GM12878 (cell line): ENCODE data around the gene WDFY3. TPM values are rescaled to one million over a fixed set of nuclear protein-coding genes. Genes with fewer than 3 reads are reported as not detected.

Experiments used
- ATAC-seq: fragments of 200-7000 bp; cut with Tn5 transposase; 3 replicates; pipeline ENCODE4 v1.9.1; 2020; ENCODE audit warnings: mild to moderate bottlenecking, moderate library complexity
- BruUV-seq: library from RNA; stranded (reverse); fragments of 400-500 nt; replicated peaks from 2 replicates; lab custom pipeline; 2021; lab: Mats Ljungman, UMichigan
- CTCF ChIA-PET: fragments of 300-600 bp; sonication (Branson Sonifier 250); formaldehyde crosslinking; extraction: SDS; loops from one replicate; lab custom pipeline; 2021; ENCODE audit warnings: inconsistent platforms; lab: Yijun Ruan, JAX
- POLR2A ChIA-PET: fragments of 350-600 bp; formaldehyde crosslinking; extraction: SDS; loops from one replicate; lab custom pipeline; 2021; ENCODE audit warnings: inconsistent platforms; lab: Charles Lee
- RAD21 ChIA-PET: fragments of 300-600 bp; sonication (Branson Sonifier 250); formaldehyde crosslinking; loops from one replicate; lab custom pipeline; 2023; ENCODE audit warnings: antibody characterized with exemption; ENCODE audit not compliant: unreplicated experiment; lab: Charles Lee
- SMC1A ChIA-PET: fragments of 300-600 bp; sonication (Branson Sonifier 250); formaldehyde crosslinking; loops from one replicate; lab custom pipeline; 2023; ENCODE audit not compliant: unreplicated experiment, uncharacterized antibody; lab: Charles Lee
- DNase-seq: peaks from one replicate; pipeline ENCODE4 v3.0.0-alpha.2; 2011; ENCODE audit warnings: low read depth, low spot score
- FAIRE-seq: peaks from 3 replicates; lab custom pipeline; 2011; peaks lifted over from hg19 to GRCh38; lab: Jason Lieb, UNC
- H2AFZ ChIP-seq: 2 replicates; pipeline ENCODE4 v1.6.0; 2011; ENCODE audit warnings: low read depth, low read length, control low read depth; ENCODE audit not compliant: control insufficient read depth
- H3K27ac ChIP-seq: 2 replicates; pipeline ENCODE4 v1.5.1; 2011; ENCODE audit warnings: control low read depth; ENCODE audit not compliant: control insufficient read depth, insufficient read depth
- H3K27me3 ChIP-seq, 2 experiments: replicated peaks in 1 of 2; 2 replicates each; pipeline versions ENCODE4 v1.6.0 to v1.6.1; 2011; ENCODE audit warnings: low read length in 1 of 2; ENCODE audit not compliant: control insufficient read depth in 2 of 2, insufficient read depth in 2 of 2
- H3K36me3 ChIP-seq, 2 experiments: 2 replicates each; pipeline ENCODE4 v1.5.1; 2011; ENCODE audit warnings: low read length in 1 of 2; ENCODE audit not compliant: control insufficient read depth in 2 of 2, insufficient read depth in 2 of 2
- H3K4me1 ChIP-seq: 2 replicates; pipeline ENCODE4 v1.6.1; 2011; ENCODE audit warnings: mild to moderate bottlenecking, low read length, moderate library complexity, mixed read lengths; ENCODE audit not compliant: control insufficient read depth, insufficient read depth
- H3K4me2 ChIP-seq: 2 replicates; pipeline ENCODE4 v1.6.0; 2011; ENCODE audit warnings: control low read depth; ENCODE audit not compliant: control insufficient read depth, insufficient read depth
- H3K4me3 ChIP-seq: fragments of 200-600 bp; sonication (generic); 2 replicates; pipeline ENCODE4 v1.5.1; 2016
- H3K79me2 ChIP-seq: 2 replicates; pipeline ENCODE4 v1.6.0; 2011; ENCODE audit warnings: low read length; ENCODE audit not compliant: control insufficient read depth, insufficient read depth
- H3K9ac ChIP-seq: 2 replicates; pipeline ENCODE4 v1.8.0; 2011; ENCODE audit warnings: low read length, control low read depth, mixed read lengths; ENCODE audit not compliant: control insufficient read depth, insufficient read depth
- H3K9me3 ChIP-seq: replicated peaks from 3 replicates; pipeline ENCODE4 v1.5.1; 2011; ENCODE audit warnings: mild to moderate bottlenecking, low read length; ENCODE audit not compliant: control insufficient read depth, insufficient read depth
- H4K20me1 ChIP-seq: 2 replicates; pipeline ENCODE4 v1.6.0; 2011; ENCODE audit not compliant: control insufficient read depth, insufficient read depth
- ASH2L ChIP-seq: fragments of 300-600, 200-600 bp; sonication (generic); IDR thresholded peaks from 2 replicates; pipeline ENCODE4 v1.6.1; 2017; ENCODE audit warnings: low read depth, mild to moderate bottlenecking, borderline replicate concordance
- BRCA1 ChIP-seq: IDR thresholded peaks from 2 replicates; pipeline ENCODE4 v1.6.1; 2011; ENCODE audit warnings: low read depth, low read length, improper control_type of control experiment
- CUX1 ChIP-seq: IDR thresholded peaks from 2 replicates; pipeline ENCODE4 v1.6.1; 2012; ENCODE audit warnings: improper control_type of control experiment, low read depth, low read length; ENCODE audit not compliant: insufficient replicate concordance
- HCFC1 ChIP-seq: fragments of 150-350 bp; IDR thresholded peaks from 2 replicates; pipeline ENCODE4 v1.6.1; 2014; ENCODE audit warnings: low read length
- HDAC6 ChIP-seq: fragments of 200-600 bp; sonication (generic); IDR thresholded peaks from one replicate; pipeline ENCODE4 v1.8.0; 2017; ENCODE audit warnings: antibody characterized with exemption; ENCODE audit not compliant: unreplicated experiment
- IKZF1 ChIP-seq: fragments of 450-650 bp; conservative IDR thresholded peaks from 2 replicates; pipeline ENCODE4 v1.6.1; 2017; ENCODE audit warnings: antibody characterized with exemption, mild to moderate bottlenecking
- IKZF2 ChIP-seq, 2 experiments: fragments of 450-650 bp; IDR thresholded peaks; 2 replicates each; pipeline ENCODE4 v1.6.1; 2017; ENCODE audit warnings: mild to moderate bottlenecking in 2 of 2, moderate library complexity in 2 of 2
- NR2F1 ChIP-seq: fragments of 450-650 bp; conservative IDR thresholded peaks from 2 replicates; pipeline ENCODE4 v1.6.1; 2017; ENCODE audit warnings: mild to moderate bottlenecking
- PKNOX1 ChIP-seq: fragments of 450-650 bp; IDR thresholded peaks from 2 replicates; pipeline ENCODE4 v1.6.1; 2016; ENCODE audit warnings: mild to moderate bottlenecking
- RB1 ChIP-seq: fragments of 450-650 bp; formaldehyde crosslinking; IDR thresholded peaks from 2 replicates; pipeline ENCODE4 v1.6.1; 2017; ENCODE audit warnings: mild to moderate bottlenecking, borderline replicate concordance
- REST ChIP-seq: IDR thresholded peaks from 2 replicates; pipeline ENCODE4 v1.6.1; 2012; ENCODE audit warnings: mild to moderate bottlenecking, low read depth, low read length
- YBX1 ChIP-seq: fragments of 450-650 bp; IDR thresholded peaks from 2 replicates; pipeline ENCODE4 v1.6.1; 2016; ENCODE audit warnings: antibody characterized with exemption
- ZZZ3 ChIP-seq: IDR thresholded peaks from 2 replicates; pipeline ENCODE4 v1.6.1; 2011; ENCODE audit warnings: low read depth; ENCODE audit not compliant: control insufficient read depth, insufficient read length
- WGBS: methylation state at CpG from one replicate; pipeline ENCODE4 v1.1.6; 2016; ENCODE audit warnings: low lambda C conversion rate; ENCODE audit not compliant: insufficient replicate concordance, insufficient coverage; ENCODE audit errors: missing lambda C conversion rate; 5-methylcytosine and 5-hydroxymethylcytosine counted together
- in situ Hi-C: fragments of 300-500 bp; cut with MboI; formaldehyde crosslinking; loops from 9 replicates; pipeline ENCODE4 v1.14.3; 2018; ENCODE audit warnings: mixed read lengths
- intact Hi-C: fragments of 100-400 bp; cut with micrococcal nuclease; formaldehyde crosslinking; loops from one replicate; pipeline ENCODE4 v1.14.2; 2022; ENCODE audit not compliant: unreplicated experiment
- polyA plus RNA-seq, 11 experiments: library from polyadenylated mRNA; depleted of rRNA in 4 of 11; unstranded in 6 of 11; stranded (reverse) in 5 of 11; fragments of >200 nt; fragmentation: Nextera tagmentation in 4 of 11; fragmentation: Illumina TruSeq in 1 of 11; extraction: Ambion mirVana in 4 of 11; extraction: Trizol in 1 of 11; gene quantifications; 1 replicate in 1 of 11; 2 replicates in 10 of 11; pipeline versions ENCODE4 v1.2.1 to v1.2.3, GENCODE V29; 2011 to 2016; ENCODE audit warnings: inconsistent platforms in 2 of 11, missing spikeins in 2 of 11, low read depth in 1 of 11
- total RNA-seq, 4 experiments: library from RNA; depleted of rRNA in 3 of 4; stranded (reverse); fragments of >200 nt in 3 of 4; fragmentation: Illumina TruSeq in 1 of 4; extraction: Trizol in 1 of 4; gene quantifications; 2 replicates each; pipeline versions ENCODE4 v1.2.1 to v1.2.3, GENCODE V29; 2013 to 2021

WDFY3 gene
- total and polyA plus RNA-seq, 10 of the 15 experiments (the other 5 are each of a cell fraction or from before 2014, with no cell fraction given): 0.01 to 0.23 (median 0.12) TPM; not detected in 2

GRCh38 chr4:84866295-84866694, 100.2 kb downstream of the WDFY3 start:
- in situ Hi-C loops (no loop called here), intact Hi-C loops (no loop called here)
- no peak for FAIRE-seq
- no peak overlapping the region for H3K27ac ChIP-seq
- H4K20me1 ChIP-seq: no peaks in the 10 kb centered on the region
- ChIA-PET CTCF (interaction anchor here (0.6 kb wide), 1 partner anchor 18 kb away, joined by 3 read pairs; no protein-coding TSS in a partner anchor), POLR2A (no interaction called here), SMC1A (no interaction called here), RAD21 (no interaction called here)
- no peaks in the 10 kb centered on the region for H3K36me3 ChIP-seq
- BruUV-seq: no TSS peak
- no peaks in the 10 kb centered on the region for H3K79me2 ChIP-seq
- ATAC-seq: no peak
- no peak overlapping the region for H3K9ac ChIP-seq
- no peaks in the 10 kb centered on the region for H3K4me1 ChIP-seq
- no peaks in the 10 kb centered on the region; a peak in 1 of 4 replicates for H3K27me3 ChIP-seq
- no peak overlapping the region for H3K4me3 ChIP-seq
- H3K9me3 ChIP-seq: no peaks in the 10 kb centered on the region
- DNase-seq: no peak
- H2AFZ ChIP-seq: no peak overlapping the region
- no peak overlapping the region for H3K4me2 ChIP-seq
- 13% methylated on average over 2 of the region's 2 CpGs for WGBS
- TF ChIP-seq IKZF2 (IDR thresholded peaks at IDR 0.05) (no peak), IKZF1 (no peak), BRCA1 (no peak), REST (no peak), ASH2L (no peak), ZZZ3 (no peak), HDAC6 (no peak), RB1 (no peak), CUX1 (no peak), HCFC1 (no peak), NR2F1 (no peak), YBX1 (no peak), PKNOX1 (no peak)
